HEK293T (cell line): Measurements from ENCODE around the gene RNF130.

Source experiments
- CTCF ChIA-PET: fragments of 350-600 bp; formaldehyde crosslinking; extraction: SDS; loops from one replicate; lab custom pipeline; 2021; ENCODE audit warnings: antibody characterized with exemption, inconsistent platforms; lab: Yijun Ruan, JAX
- POLR2A ChIA-PET: fragments of 350-600 bp; formaldehyde crosslinking; extraction: SDS; loops from one replicate; lab custom pipeline; 2020; ENCODE audit warnings: antibody characterized with exemption, inconsistent platforms; lab: Yijun Ruan, JAX
- DNase-seq: peaks from one replicate; pipeline ENCODE4 v3.0.0; 2012; ENCODE audit warnings: mixed read lengths; ENCODE audit errors: extremely low spot score
- ARNT ChIP-seq: fragments of 450-650 bp; IDR thresholded peaks from 2 replicates; pipeline ENCODE4 v1.6.1; 2017; ENCODE audit warnings: mild to moderate bottlenecking
- BHLHE40 ChIP-seq: fragments of 450-650 bp; IDR thresholded peaks from 2 replicates; pipeline ENCODE4 v1.6.1; 2016; ENCODE audit warnings: mild to moderate bottlenecking, moderate library complexity, borderline replicate concordance
- CTBP1 ChIP-seq: fragments of 450-650 bp; IDR thresholded peaks from 2 replicates; pipeline ENCODE4 v1.6.1; 2016; ENCODE audit warnings: borderline replicate concordance
- ELF4 ChIP-seq: fragments of 450-650 bp; IDR thresholded peaks from 2 replicates; pipeline ENCODE4 v1.6.1; 2017; ENCODE audit warnings: antibody characterized with exemption
- FOXA1 ChIP-seq: fragments of 450-650 bp; IDR thresholded peaks from 2 replicates; pipeline ENCODE4 v1.6.1; 2016; ENCODE audit warnings: mild to moderate bottlenecking
- FOXK2 ChIP-seq: fragments of 450-650 bp; IDR thresholded peaks from 2 replicates; pipeline ENCODE4 v1.6.1; 2016; ENCODE audit warnings: mild to moderate bottlenecking
- FOXM1 ChIP-seq: fragments of 450-650 bp; IDR thresholded peaks from 2 replicates; pipeline ENCODE4 v1.6.1; 2017; ENCODE audit warnings: mild to moderate bottlenecking, borderline replicate concordance
- HDGF ChIP-seq: fragments of 450-650 bp; IDR thresholded peaks from 2 replicates; pipeline ENCODE4 v1.6.1; 2017; ENCODE audit warnings: antibody characterized with exemption, borderline replicate concordance
- L3MBTL2 ChIP-seq: fragments of 450-650 bp; conservative IDR thresholded peaks from 2 replicates; pipeline ENCODE4 v1.6.1; 2016; ENCODE audit warnings: mild to moderate bottlenecking
- LEF1 ChIP-seq: fragments of 450-650 bp; IDR thresholded peaks from 2 replicates; pipeline ENCODE4 v1.6.1; 2017; ENCODE audit warnings: mild to moderate bottlenecking, borderline replicate concordance
- NFRKB ChIP-seq: fragments of 450-650 bp; IDR thresholded peaks from 2 replicates; pipeline ENCODE4 v1.6.1; 2016; ENCODE audit warnings: mild to moderate bottlenecking, moderate library complexity
- SP1 ChIP-seq: fragments of 450-650 bp; IDR thresholded peaks from 2 replicates; pipeline ENCODE4 v1.6.1; 2017
- SUZ12 ChIP-seq: fragments of 450-650 bp; IDR thresholded peaks from 2 replicates; pipeline ENCODE4 v1.6.1; 2016; ENCODE audit warnings: mild to moderate bottlenecking
- TARDBP ChIP-seq: fragments of 450-650 bp; IDR thresholded peaks from 2 replicates; pipeline ENCODE4 v1.6.1; 2016
- ZNF384 ChIP-seq: fragments of 450-650 bp; IDR thresholded peaks from 2 replicates; pipeline ENCODE4 v1.6.1; 2016
- TF ChIP-seq, protein P1 (sequence below): fragments of 450-650 bp; IDR thresholded peaks from 2 replicates; pipeline ENCODE4 v1.6.1; 2016

Gene RNF130

DNA sequence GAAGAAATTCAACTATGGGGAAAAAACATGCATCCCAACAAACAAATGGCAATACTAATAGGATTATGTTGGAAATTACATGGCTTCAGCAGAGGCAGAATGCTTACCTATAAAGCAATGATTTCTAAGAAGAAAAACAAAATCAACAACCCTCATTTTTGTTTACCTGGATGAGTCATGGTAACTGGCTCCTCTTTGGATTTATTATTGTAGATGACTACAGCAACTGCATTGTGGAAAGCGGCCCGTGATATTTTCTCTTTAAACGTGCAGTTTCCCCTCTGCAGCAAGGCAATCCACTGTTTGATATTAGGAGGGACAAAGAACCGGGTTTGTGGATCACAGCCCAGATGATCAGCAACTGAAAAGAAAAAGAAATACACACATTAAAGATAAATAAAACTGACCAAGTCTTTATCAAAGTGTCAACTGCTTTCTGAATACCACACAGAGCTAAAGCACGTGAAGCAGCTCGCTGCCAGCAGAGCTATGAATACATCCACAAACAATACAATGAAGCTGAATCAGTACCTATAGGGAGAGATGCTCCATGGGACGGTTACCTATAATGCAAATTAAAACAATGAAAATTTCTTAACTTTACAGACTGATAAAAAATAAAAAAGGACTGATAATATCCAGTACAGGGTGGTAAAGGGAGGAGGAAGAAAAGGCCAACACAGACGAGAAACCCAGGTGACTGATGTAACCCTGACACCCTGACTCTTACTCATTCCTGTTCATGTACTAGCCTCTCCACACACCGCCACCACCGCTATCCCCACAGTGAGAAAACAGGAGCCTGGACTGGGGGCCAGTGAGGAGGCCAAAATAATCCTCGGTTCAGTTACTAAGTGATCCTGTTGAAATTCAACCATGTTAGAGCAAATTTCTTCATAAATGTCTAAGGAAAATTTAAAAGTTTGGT lies 31.0 kb downstream of the RNF130 start:
- TF ChIP-seq SP1 = no peak
- TF ChIP-seq ARNT = no peak
- no peak for TF ChIP-seq CTBP1
- TF ChIP-seq L3MBTL2 = no peak
- no peak for TF ChIP-seq FOXM1
- no peak for TF ChIP-seq BHLHE40
- TF ChIP-seq, protein P1, sequence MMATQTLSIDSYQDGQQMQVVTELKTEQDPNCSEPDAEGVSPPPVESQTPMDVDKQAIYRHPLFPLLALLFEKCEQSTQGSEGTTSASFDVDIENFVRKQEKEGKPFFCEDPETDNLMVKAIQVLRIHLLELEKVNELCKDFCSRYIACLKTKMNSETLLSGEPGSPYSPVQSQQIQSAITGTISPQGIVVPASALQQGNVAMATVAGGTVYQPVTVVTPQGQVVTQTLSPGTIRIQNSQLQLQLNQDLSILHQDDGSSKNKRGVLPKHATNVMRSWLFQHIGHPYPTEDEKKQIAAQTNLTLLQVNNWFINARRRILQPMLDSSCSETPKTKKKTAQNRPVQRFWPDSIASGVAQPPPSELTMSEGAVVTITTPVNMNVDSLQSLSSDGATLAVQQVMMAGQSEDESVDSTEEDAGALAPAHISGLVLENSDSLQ = no peak
- no peak for TF ChIP-seq HDGF
- no peak for TF ChIP-seq FOXK2
- no peak for TF ChIP-seq TARDBP
- TF ChIP-seq ELF4 = no peak
- TF ChIP-seq ZNF384 = no peak
- no peak for TF ChIP-seq NFRKB
- TF ChIP-seq LEF1 = no peak
- no peak for TF ChIP-seq FOXA1
- ChIA-PET POLR2A (no interaction called here), CTCF (no interaction called here)
- DNase-seq = no peak

DNA sequence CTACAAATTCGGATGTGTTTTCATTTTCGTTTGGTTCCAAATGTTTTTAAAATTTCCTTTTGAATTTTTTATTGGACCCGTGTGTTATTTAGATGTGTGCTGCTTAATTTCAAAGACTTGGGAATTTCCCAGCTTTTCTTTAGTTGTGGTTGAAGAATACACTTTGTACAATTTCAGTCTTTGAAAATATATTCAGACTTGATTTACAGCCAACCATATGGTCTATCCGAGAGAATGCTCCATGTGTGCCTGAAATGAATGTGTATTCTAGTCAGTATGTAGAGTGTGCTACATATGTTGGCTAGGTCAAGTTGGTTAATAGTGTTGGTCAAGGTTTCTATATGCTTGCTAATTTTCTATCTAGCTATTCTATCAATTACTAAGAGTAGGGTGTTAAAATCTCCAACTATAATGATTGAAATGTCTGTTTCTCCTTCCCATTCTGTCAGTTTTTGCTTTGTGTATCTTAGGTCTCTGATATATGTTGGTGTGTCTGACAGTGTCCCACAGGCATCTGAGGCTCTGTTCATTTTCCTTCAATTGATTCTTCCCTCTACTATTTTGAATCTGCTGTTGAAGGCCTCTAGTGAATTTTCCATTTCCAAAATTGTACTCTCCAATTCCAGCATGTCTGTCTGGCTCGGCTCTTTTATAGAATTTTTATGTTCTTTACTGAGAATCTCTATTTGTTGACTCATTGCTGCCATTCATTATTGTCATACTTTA lies 36.2 kb downstream of the RNF130 start:
- CTCF ChIA-PET = no interaction called here
- TF ChIP-seq BHLHE40 = no peak
- no peak for TF ChIP-seq FOXK2
- TF ChIP-seq CTBP1 = no peak
- TF ChIP-seq, protein P1 = no peak
- TF ChIP-seq L3MBTL2 = no peak
- TF ChIP-seq SP1 = no peak
- no peak for TF ChIP-seq HDGF
- TF ChIP-seq ZNF384 = no peak
- no peak for TF ChIP-seq SUZ12
- TF ChIP-seq FOXA1 = no peak
- TF ChIP-seq FOXM1 = no peak
- no peak for TF ChIP-seq ELF4
- no peak for TF ChIP-seq NFRKB
- TF ChIP-seq TARDBP = no peak
- TF ChIP-seq LEF1 = no peak
- TF ChIP-seq ARNT = no peak
- no peak for DNase-seq
- POLR2A ChIA-PET = no interaction called here

DNA sequence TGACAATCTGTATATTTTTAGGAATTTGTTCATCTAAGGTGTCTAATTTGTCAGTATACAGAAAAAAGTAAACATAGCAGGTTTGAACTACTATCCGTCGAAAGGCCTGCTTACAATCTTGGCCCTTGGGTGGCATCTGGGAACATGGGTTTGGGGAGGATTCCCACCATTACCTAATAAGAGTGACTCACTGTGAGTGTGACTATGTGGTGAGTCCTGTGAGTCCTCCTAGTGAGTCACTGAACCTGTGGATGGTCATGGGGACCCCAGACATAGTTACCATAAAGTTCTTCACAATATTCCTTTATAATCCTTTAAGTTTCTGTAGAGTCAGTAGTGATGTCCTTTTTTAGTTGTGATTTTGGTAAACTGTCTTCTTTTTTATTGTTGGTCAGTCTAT lies 37.0 kb downstream of the RNF130 start:
- CTCF ChIA-PET = no interaction called here
- POLR2A ChIA-PET = no interaction called here

DNA sequence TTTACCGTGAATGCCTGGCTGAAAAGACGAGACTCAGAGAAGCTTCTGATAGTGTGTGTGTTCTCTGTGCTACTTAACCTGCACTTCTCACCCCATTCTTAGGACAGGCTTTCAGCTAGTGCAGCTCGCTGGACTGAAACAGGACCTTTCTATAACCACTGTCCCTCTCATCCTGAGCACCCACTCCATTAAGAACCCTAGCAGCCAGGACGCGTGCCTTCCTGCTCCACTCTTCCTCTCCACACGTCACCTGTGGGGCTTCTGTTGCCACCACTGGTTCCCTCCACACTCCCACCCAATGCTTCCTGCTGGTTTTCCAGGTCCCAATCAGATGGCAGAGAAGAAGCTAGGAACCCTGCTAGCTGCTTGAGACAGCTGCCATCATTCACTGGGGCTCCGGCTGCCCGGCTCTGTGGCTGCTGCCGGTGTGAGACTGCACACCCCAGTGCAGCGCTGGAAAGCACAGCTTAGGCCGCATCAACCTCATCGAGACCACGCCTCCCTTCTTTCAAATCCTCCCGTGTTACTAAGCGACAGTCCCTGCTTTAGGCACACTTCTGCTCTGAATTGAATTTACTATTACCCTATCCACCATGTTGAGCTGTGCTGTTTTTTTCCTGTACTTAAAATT lies 44.0 kb downstream of the RNF130 start:
- TF ChIP-seq NFRKB = no peak
- no peak for TF ChIP-seq HDGF
- no peak for TF ChIP-seq ARNT
- TF ChIP-seq FOXK2 = no peak
- TF ChIP-seq CTBP1 = no peak
- no peak for TF ChIP-seq SUZ12
- TF ChIP-seq TARDBP = no peak
- no peak for TF ChIP-seq SP1
- no peak for TF ChIP-seq L3MBTL2
- no peak for TF ChIP-seq LEF1
- DNase-seq = no peak
- CTCF ChIA-PET = no interaction called here
- POLR2A ChIA-PET = no interaction called here

More for the DNA sequence above, 37.0 kb downstream of the RNF130 start:
- DNase-seq = no peak
- TF ChIP-seq ZNF384 (no peak), ARNT (no peak), NFRKB (no peak), FOXM1 (no peak), CTBP1 (no peak), TARDBP (no peak), ELF4 (no peak), HDGF (no peak), BHLHE40 (no peak), SP1 (no peak), FOXK2 (no peak), FOXA1 (no peak), L3MBTL2 (no peak)
- TF ChIP-seq, protein P1 = no peak

DNA sequence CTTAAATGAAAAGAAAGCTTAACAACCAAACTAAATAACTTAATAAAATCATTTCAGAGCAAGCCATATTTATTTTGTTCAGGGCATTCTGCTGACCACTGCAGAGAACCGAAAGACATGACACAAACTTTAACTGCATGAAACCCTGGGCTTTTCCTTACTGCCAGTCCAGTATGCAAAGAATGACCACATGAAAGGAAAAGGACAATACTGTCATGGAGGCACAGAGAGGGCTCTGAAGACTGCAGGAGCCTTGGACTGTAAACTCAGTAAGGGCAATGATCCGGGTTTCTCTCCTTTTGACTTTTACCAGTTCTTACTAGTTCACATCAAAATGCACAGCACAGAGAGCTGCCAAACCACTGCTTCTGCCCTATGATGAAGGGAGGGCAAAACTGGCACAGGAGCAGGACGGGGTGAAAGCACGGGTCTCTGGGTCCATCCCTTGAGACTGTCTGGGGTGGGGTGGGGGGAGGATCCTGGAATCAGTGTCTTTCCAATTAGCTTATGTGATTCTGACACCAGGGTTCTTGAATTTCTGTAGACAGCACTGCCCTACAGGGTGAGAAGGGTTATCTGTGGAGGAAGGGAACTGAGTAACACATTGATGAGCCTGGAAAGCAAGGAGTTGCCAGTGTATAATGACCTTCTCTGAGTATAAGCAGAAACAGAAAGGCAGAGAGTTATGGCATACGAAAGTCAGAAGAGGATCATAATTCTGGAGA lies 44.7 kb downstream of the RNF130 start:
- TF ChIP-seq TARDBP (no peak), SP1 (no peak), FOXM1 (no peak), LEF1 (no peak), NFRKB (no peak), BHLHE40 (no peak)
- CTCF ChIA-PET = no interaction called here
- POLR2A ChIA-PET = no interaction called here

More for the DNA sequence above, 44.7 kb downstream of the RNF130 start:
- DNase-seq = no peak
